Measurements from ENCODE around the gene BAG2.

Gene BAG2

DNA sequence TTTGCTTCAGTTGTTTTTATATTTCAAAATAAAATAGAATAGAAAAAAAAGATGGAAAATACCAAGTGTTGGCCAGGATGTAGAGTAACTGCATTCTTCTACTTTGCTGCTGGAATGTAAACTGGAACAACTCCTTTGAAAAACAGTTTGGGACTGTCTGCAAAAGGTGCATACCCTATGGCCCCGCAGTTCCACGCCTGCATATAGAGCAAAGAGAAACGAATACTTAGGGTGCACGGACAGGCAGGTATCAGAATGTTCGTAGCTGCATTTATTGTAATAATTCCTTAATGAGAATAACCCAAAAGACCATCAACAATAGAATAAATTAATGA lies 50.6 kb downstream of the BAG2 start:
- H3K36me3 Mint-ChIP-seq (ENCODE audit: low read depth), result no peaks in the 10 kb centered on the region
- peaks cover 12% of the 10 kb centered on the region for H3K4me1 Mint-ChIP-seq
- H3K27me3 Mint-ChIP-seq, result peaks cover 28% of the 10 kb centered on the region
- no peaks in the 10 kb centered on the region for H3K9me3 Mint-ChIP-seq
- ATAC-seq (no peak), DNase-seq (peak; percentile 8)
- H3K27ac Mint-ChIP-seq, result peak overlapping the region; percentile 90
- H3K4me3 Mint-ChIP-seq, result peak overlapping the region; percentile 96

DNA sequence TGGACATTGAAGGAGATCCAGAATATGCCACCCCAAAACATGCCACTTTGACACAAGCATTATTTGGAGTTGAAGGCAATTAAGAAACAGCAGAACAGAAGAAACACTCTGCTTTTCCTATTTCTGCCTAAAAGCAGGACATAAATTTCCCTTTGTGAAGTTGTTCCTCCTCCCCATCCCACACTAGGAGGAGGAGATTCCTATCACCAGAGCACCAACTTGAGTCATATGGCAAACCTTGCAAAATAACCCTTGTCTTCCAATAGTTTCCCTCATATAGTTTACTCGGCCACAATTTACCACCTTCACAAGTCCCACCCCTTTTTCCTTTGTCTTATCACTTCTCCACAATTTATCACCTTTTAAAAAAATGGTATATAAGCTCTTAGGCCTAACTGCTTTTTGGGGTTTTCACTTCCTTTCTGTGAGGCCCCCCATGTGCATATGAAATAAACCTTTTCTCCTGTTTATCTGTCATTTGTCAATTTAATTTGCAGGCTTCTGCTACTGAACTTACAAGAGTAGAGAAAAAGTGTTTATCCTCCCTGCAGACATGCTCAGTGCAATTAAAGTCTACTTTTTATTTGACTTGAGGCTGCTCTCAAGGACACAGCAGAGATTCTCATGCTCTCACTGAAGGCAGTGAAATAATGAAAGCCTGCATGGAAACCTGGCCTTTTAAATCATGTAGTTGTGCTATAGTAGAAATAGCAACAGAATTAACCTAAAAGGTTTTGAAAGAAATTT lies 52.8 kb downstream of the BAG2 start:
- no peak for DNase-seq
- H3K27me3 Mint-ChIP-seq, result peaks cover 28% of the 10 kb centered on the region
- no peak overlapping the region for H3K4me3 Mint-ChIP-seq
- no peaks in the 10 kb centered on the region for H3K36me3 Mint-ChIP-seq (ENCODE audit: low read depth)
- ATAC-seq, result no peak
- H3K27ac Mint-ChIP-seq, result no peak overlapping the region
- H3K4me1 Mint-ChIP-seq, result peaks cover 12% of the 10 kb centered on the region
- H3K9me3 Mint-ChIP-seq, result no peaks in the 10 kb centered on the region

DNA sequence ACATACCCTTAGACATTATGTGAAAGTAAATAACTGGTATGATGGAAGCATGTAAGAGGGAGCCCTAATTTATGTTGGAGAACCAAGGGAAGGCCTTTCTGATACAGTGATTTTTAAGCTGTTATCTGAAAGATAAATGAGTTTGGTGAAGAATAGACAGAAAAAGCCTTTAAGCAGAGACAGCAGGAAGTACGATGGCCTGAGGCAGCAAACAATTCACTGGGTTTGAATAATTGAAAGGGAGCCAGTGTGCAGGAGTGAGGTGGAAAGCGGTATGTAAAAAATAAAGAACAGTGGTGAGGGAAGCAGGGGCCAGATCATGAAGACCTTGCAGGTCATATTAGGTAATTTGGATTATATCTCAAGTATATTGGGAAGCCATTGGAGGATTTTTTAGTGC lies 54.1 kb downstream of the BAG2 start:
- Mint-ChIP-seq H3K27ac (no peak overlapping the region), H3K36me3 (ENCODE audit: low read depth) (no peaks in the 10 kb centered on the region), H3K27me3 (peaks cover 20% of the 10 kb centered on the region), H3K4me1 (peaks cover 9% of the 10 kb centered on the region), H3K9me3 (no peaks in the 10 kb centered on the region), H3K4me3 (no peak overlapping the region)
- ATAC-seq, result no peak
- DNase-seq, result no peak
